Right lobe of liver (tissue), 6 donors: ENCODE measurements around the gene RWDD3. TPM values are rescaled to one million over a fixed set of nuclear protein-coding genes. Genes with fewer than 3 reads are reported as not detected.

ENCODE experiments used
- ATAC-seq, 4 donors: fragments of 200-7000 bp; cut with Tn5 transposase; one replicate each; pipeline ENCODE4 v1.9.1; 2020; ENCODE audit warnings: mild to moderate bottlenecking in 4 of 4, moderate library complexity in 4 of 4
- DNase-seq, 3 donors: peaks; one replicate each; pipeline ENCODE4 v3.0.0-alpha.2; 2020
- H3K27ac ChIP-seq, 3 donors: fragments of 200-600 bp; one replicate each; pipeline ENCODE4 v1.8.0; 2022
- H3K27me3 ChIP-seq, 2 donors: fragments of 200-600 bp; one replicate each; pipeline ENCODE4 v1.8.0; 2022
- H3K36me3 ChIP-seq, 4 donors: fragments of 200-600 bp; sonication (generic) in 1 of 4; one replicate each; pipeline versions ENCODE4 v1.5.1 to v1.8.0; 2017 to 2022; ENCODE audit warnings: control low read depth in 1 of 4
- H3K4me1 ChIP-seq, 4 donors: fragments of 200-600 bp; sonication (generic) in 1 of 4; one replicate each; pipeline versions ENCODE4 v1.5.1 to v1.8.0; 2017 to 2022; ENCODE audit warnings: control low read depth in 1 of 4
- H3K4me3 ChIP-seq, 3 donors: fragments of 200-600 bp; one replicate each; pipeline ENCODE4 v1.8.0; 2022
- H3K9me3 ChIP-seq, 4 donors: fragments of 200-600 bp; sonication (generic) in 1 of 4; one replicate each; pipeline versions ENCODE4 v1.5.1 to v1.8.0; 2017 to 2022; ENCODE audit warnings: control low read depth in 1 of 4
- CTCF ChIP-seq, 4 donors: fragments of 200-600 bp in 3 of 4; fragments of 450-650 bp in 1 of 4; IDR thresholded peaks; one replicate each; pipeline versions ENCODE4 v1.5.1 to v1.8.0; 2016 to 2022; ENCODE audit warnings: antibody characterized with exemption in 4 of 4, mild to moderate bottlenecking in 2 of 4
- POLR2A ChIP-seq: fragments of 450-650 bp; IDR thresholded peaks from one replicate; pipeline ENCODE4 v1.6.1; 2017; ENCODE audit warnings: antibody characterized with exemption, mild to moderate bottlenecking
- WGBS: methylation state at CpG from one replicate; pipeline ENCODE4 v1.1.6; 2018; ENCODE audit warnings: low coverage, low lambda C conversion rate; ENCODE audit not compliant: insufficient coverage; ENCODE audit errors: missing lambda C conversion rate; 5-methylcytosine and 5-hydroxymethylcytosine counted together
- intact Hi-C, 2 donors: fragments of 100-400 bp; cut with DNase I; formaldehyde crosslinking; loops; one replicate each; pipeline versions ENCODE4 v1.11.2 to v1.14.1; 2022
- total RNA-seq, 6 experiments: library from RNA; depleted of rRNA in 2 of 6; stranded (reverse); fragments of >200 nt in 2 of 6; fragmentation: NEBNext Ultra II Directional in 3 of 6; extraction: Animal tissue kit (Norgen Biotek cat#: 25700) in 3 of 6; gene quantifications; one replicate each; pipeline versions ENCODE4 v1.1.0 to v1.2.4, GENCODE V29; 2016 to 2023
- donor health status: DM: no; HTN: yes; CAD: no.
- donor health status: DM: no; HTN: no; CAD: no.
- donor health status: DM: no; HTN: no; CAD: no.
- donor health status: DM: no; HTN: yes; CAD: no.
- donor health status: DM: no; HTN: yes; CAD: no.

Gene RWDD3
- total RNA-seq, 6 experiments from 2014 or later = 3.3 to 13.2 (median 8.0) TPM

- Histone ChIP-seq H3K4me1 (no peaks in the 10 kb centered on the region), H3K4me3 (no peak overlapping the region), H3K27me3 (no peaks in the 10 kb centered on the region), H3K36me3 (no peaks in the 10 kb centered on the region), H3K9me3 (no peaks in the 10 kb centered on the region), H3K27ac (no peak overlapping the region)
- WGBS = 77% methylated on average over 3 of the region's 3 CpGs
- TF ChIP-seq POLR2A (no peak), CTCF (IDR thresholded peaks at IDR 0.05) (no peak)
- ATAC-seq = no peak
- intact Hi-C loops = no loop called here
- no peak for DNase-seq
These were observed 47.9 kb downstream of the RWDD3 start for GRCh38 chr1:95281781-95282517.

- 76% methylated on average over 1 of the region's 1 CpG for WGBS
These were observed 48.5 kb downstream of the RWDD3 start for GRCh38 chr1:95282518-95282895.

GRCh38 chr1:95284420-95284819, 50.4 kb downstream of the RWDD3 start:
- Histone ChIP-seq H3K27ac (no peak overlapping the region), H3K9me3 (no peaks in the 10 kb centered on the region), H3K27me3 (no peaks in the 10 kb centered on the region), H3K4me1 (no peaks in the 10 kb centered on the region), H3K36me3 (no peaks in the 10 kb centered on the region), H3K4me3 (no peak overlapping the region)
- WGBS = 100% methylated on average over 2 of the region's 2 CpGs
- intact Hi-C loops = no loop called here
- ATAC-seq (no peak), DNase-seq (no peak)
- TF ChIP-seq CTCF (IDR thresholded peaks at IDR 0.05) = no peak
- TF ChIP-seq POLR2A = no peak

More at GRCh38 chr1:95282518-95282895, 48.5 kb downstream of the RWDD3 start:
- no peak overlapping the region for H3K4me3 ChIP-seq
- no peaks in the 10 kb centered on the region for H3K36me3 ChIP-seq
- H3K9me3 ChIP-seq = no peaks in the 10 kb centered on the region
- H3K27ac ChIP-seq = no peak overlapping the region
- intact Hi-C loops = no loop called here
- DNase-seq = no peak
- H3K27me3 ChIP-seq = no peaks in the 10 kb centered on the region
- TF ChIP-seq POLR2A (no peak), CTCF (IDR thresholded peaks at IDR 0.05) (no peak)
- ATAC-seq = no peak
- no peaks in the 10 kb centered on the region for H3K4me1 ChIP-seq

- Histone ChIP-seq H3K4me1 (no peaks in the 10 kb centered on the region), H3K27me3 (no peaks in the 10 kb centered on the region), H3K27ac (no peak overlapping the region), H3K36me3 (no peaks in the 10 kb centered on the region), H3K4me3 (no peak overlapping the region), H3K9me3 (no peaks in the 10 kb centered on the region)
- DNase-seq (peak in 1 of 3 donors; percentile 36), ATAC-seq (peak; percentile 46 to 89 (median 70))
- intact Hi-C loops = no loop called here
- TF ChIP-seq POLR2A (no peak), CTCF (IDR thresholded peaks at IDR 0.05) (no peak)
- 32% methylated on average over 5 of the region's 5 CpGs for WGBS
These were observed 52.5 kb downstream of the RWDD3 start for GRCh38 chr1:95286479-95286878.
